ENCODE data around the gene PLXNB3. TPM values are rescaled to one million over a fixed set of nuclear protein-coding genes. Genes with fewer than 3 reads are reported as not detected.

PLXNB3 gene
- total and polyA plus RNA-seq, 12 donors, result 1.1 to 119 (median 41.4) TPM

- H3K4me3 ChIP-seq, result no peak overlapping the region
These were observed 18.3 kb downstream of the PLXNB3 start for GRCh38 chrX:153782313-153782712.

GRCh38 chrX:153782871-153783270 is 18.8 kb downstream of the PLXNB3 start:
- Histone ChIP-seq H3K27ac (no peak overlapping the region), H3K4me1 (replicated peaks in 1 of 2) (peaks cover 0 to 5% of the 10 kb centered on the region in 2 donors), H3K27me3 (no peaks in the 10 kb centered on the region), H3K4me3 (no peak overlapping the region), H3K36me3 (replicated peaks in 1 of 2) (peaks cover 0 to 29% of the 10 kb centered on the region in 2 donors), H3K9me3 (replicated peaks in 1 of 3) (no peaks in the 10 kb centered on the region)
- TF ChIP-seq POLR2A (IDR thresholded peaks at IDR 0.05) (no peak), CTCF (IDR thresholded peaks at IDR 0.05) (no peak)
- no peak for DNase-seq
- 87 to 93% methylated on average over 11 to 14 of the region's 14 CpGs; no CpG with 5 or more reads in 2 of the 4 donors for WGBS, 4 donors
- intact Hi-C loops (cut with DNase I), result no loop called here

More at GRCh38 chrX:153782313-153782712, 18.3 kb downstream of the PLXNB3 start:
- WGBS, 4 donors, result 73 to 87% (median 83%) methylated on average over 6 to 11 of the region's 11 CpGs; no CpG with 5 or more reads in 1 of the 4 donors
- TF ChIP-seq CTCF (IDR thresholded peaks at IDR 0.05), result no peak
- TF ChIP-seq POLR2A (IDR thresholded peaks at IDR 0.05), result no peak
- Histone ChIP-seq H3K4me1 (replicated peaks in 1 of 2) (peaks cover 0 to 5% of the 10 kb centered on the region in 2 donors), H3K36me3 (replicated peaks in 1 of 2) (peaks cover 0 to 23% of the 10 kb centered on the region in 2 donors), H3K27me3 (no peaks in the 10 kb centered on the region), H3K27ac (no peak overlapping the region), H3K9me3 (replicated peaks in 1 of 3) (no peaks in the 10 kb centered on the region)
- intact Hi-C loops (cut with DNase I), result no loop called here
- no peak for DNase-seq

GRCh38 chrX:153783378-153784013 is 19.4 kb downstream of the PLXNB3 start:
- H3K36me3 ChIP-seq (replicated peaks in 1 of 2), result peaks cover 0 to 29% of the 10 kb centered on the region in 2 donors
- whole genome bisulfite sequencing, 4 donors, result 58 to 83% (median 76%) methylated on average over 10 to 24 of the region's 24 CpGs

More at GRCh38 chrX:153783378-153784013, 19.4 kb downstream of the PLXNB3 start:
- Histone ChIP-seq H3K4me1 (replicated peaks in 1 of 2) (peaks cover 0 to 5% of the 10 kb centered on the region in 2 donors), H3K9me3 (replicated peaks in 1 of 3) (no peaks in the 10 kb centered on the region), H3K27ac (no peak overlapping the region), H3K4me3 (no peak overlapping the region), H3K27me3 (no peaks in the 10 kb centered on the region)
- no peak for DNase-seq
- TF ChIP-seq CTCF (IDR thresholded peaks at IDR 0.05) (no peak), POLR2A (IDR thresholded peaks at IDR 0.05) (no peak)
- intact Hi-C loops (cut with DNase I), result no loop called here

All from adrenal gland (tissue), 12 donors.